GM19438 (cell line): ENCODE results near the gene PIEZO2.
"Not testable (repeated sequence)": the region's sequence is repeated elsewhere in the genome, so short reads cannot be mapped to it uniquely, and the experiment has no call there.

Source experiments
- ATAC-seq: cut with Tn5 transposase; IDR thresholded peaks from one replicate; pipeline ENCODE4 v1.9.1; 2021; ENCODE audit warnings: low read depth; ENCODE audit not compliant: unreplicated experiment

Gene PIEZO2

DNA sequence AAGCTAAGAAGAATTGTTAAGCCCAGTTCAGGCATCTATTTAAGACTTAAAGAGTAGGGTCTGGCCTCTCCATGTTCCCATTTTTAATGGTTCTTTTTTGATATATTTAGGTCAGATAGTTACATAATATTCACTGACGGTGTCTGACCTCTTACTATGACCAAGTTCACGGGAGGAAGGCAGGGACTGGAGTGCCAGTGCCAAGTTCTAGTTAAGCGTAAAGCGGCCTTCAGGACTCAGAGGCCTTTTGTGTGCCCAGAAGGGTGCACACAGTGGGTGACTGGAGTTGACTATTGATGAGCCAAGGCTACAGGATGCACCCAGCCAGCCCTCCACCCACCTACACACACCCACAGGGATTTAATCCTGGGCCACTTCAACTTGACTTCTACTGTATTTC is 290.9 kb downstream of the PIEZO2 start:
- ATAC-seq = no peak

- ATAC-seq = no peak
Observed at GRCh38 chr18:10856132-10856531, 293.2 kb downstream of the PIEZO2 start.

DNA sequence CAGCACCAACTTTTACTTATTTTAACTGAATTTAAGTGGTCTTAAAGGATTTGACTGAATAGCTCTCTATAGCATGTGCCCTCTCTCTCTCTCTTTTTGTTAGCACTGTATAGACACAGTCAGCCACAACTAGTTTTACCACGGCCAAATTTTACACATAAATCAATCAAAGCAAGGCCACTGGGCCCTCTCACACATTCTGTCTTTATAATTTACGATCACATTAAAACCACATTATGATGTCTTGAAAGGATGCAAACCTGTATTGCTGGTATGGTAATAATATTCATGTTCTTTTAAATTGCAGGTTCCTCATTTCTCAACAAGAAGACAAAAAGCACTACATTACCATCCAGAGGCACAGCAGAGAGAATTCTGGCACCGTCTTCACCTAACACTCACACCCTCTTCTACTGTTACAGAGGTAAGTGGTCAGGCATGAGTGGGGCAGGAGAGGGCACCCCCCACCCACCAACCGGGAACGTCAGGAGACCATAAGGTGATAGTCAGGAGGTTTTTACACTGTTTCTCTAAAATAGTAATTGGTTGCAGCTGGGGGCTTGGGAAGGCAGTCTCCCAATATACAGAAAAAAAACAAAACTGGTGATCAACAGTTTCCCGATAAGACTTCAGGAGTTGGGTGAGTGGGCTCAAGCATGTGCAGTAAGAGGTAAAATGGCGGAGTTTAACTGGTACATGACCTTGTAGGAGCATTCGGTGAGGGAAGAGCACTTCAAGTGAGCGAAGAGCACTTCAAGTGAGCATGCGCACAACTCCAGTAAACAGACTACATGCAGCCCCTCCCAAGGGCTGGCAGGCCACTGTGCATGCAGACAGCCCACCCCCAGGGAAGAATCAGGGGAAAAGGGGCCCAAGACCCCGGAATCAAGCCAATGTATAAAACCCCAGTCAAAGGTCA is 296.7 kb downstream of the PIEZO2 start:
- no peak for ATAC-seq

DNA sequence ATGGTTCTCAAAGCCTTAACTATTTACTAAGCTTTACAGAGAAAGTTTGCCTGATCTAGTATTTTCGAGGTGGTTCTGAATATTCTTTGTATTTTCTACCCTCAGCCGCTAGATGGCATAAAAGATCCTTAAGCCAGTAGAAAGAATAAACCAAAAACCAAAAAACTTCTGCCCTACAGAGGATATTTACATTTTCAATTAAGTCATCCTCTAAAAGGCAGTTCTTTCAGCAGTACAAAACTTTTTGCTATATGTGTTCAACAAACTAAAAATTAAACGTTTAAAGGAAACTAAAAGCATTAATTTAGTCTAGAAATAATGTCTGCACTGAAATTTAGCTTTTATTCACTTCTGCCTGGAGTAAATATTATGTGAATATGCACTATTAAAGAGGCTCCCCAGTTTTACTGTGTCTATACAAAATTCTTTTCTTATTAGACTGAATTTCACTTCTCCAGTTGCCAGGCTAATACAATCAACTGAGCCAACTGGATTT is 297.5 kb downstream of the PIEZO2 start:
- ATAC-seq = no peak

DNA sequence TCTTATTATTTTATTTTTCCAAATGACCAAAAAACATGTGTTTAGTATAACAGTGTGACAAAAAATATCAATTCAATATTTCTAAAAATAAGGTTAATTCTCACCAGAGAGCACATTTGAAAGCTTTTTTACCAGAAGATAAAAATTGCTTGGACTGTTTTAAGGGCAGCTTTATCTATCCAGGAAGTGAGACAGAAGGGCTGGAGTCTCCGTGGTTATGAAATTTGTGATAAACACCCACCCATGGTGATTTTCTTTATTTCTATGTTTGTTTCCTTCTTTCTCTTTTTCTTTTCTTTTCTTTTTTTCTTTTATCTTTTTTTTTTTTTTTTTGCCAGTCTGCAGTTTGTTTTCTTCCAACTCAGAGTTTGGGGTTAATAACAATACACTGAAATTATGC is 298.5 kb downstream of the PIEZO2 start:
- ATAC-seq = no peak

DNA sequence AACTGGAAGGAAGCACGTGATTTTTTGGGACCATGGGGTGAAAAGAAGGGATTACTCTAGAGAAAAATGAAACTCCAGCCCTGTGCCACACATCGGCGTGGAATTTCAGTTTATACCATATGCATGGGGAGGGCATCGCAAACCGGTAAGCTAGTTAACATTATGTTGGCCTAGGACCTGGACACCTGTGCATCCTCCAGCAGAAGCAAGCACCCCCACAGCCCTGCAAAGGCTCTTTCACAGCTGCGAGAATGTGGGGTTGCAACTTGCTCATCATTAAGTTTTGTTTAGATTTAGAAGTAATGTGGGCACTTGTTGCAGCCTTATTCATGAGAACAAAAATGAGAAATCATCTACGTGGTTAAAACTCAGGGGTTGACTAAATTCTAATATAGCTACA is 299.2 kb downstream of the PIEZO2 start:
- ATAC-seq = no peak

DNA sequence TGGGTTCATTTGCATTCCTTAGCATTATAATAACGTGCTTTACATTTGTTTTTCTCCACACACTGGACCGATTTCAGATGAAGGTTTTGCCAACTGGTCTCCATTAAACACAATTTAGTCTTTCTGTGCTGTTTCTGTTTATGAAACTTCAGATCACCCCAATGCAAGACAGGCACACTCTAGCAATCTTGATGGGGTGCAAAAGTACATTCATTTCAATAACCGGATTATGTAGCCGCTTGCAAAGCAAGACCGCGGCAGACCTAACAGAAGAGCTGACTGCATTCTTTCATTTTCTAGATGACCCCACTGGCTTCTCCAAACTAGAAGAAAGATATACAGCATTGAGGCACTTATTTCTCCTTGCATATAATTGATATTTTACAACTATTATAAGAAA is 301.5 kb downstream of the PIEZO2 start:
- ATAC-seq = no peak

DNA sequence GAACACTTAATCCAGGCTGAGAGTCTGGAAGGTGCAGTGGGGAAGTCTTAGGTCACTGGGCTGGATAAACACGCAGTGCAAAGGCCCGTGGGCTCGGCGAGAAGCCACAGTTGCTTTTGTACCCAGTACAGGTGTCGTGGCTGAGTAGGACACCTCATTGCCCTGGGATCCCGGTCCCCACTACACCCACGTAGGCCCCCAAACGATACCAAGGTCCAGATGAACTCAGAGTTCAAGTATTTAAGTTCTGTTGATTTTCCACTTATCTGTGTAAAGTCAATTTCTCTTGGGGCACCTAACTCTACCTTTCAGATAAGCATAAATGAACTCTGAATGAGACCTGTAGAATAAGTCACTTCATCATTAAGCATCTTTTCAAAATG is 302.0 kb downstream of the PIEZO2 start:
- ATAC-seq = no peak

- no peak for ATAC-seq
Observed at GRCh38 chr18:10846657-10847407, 302.5 kb downstream of the PIEZO2 start.

DNA sequence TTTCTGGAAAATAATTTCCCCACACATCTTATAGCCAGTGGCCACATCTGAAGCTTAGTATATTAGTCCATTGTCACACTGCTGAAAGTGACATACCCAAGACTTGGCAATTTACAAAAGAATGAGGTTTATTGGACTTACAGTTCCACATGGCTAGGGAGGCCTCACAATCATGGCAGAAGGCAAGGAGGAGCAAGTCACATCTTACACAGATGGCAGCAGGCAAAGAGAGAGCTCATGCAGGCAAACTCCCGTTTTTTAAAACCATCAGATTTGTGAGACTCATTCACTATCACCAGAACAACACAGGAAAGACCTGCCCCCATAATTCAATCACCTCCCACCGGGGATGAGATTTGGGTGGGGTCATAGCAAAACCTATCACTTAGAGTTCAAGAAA is 303.3 kb downstream of the PIEZO2 start:
- ATAC-seq = not testable (repeated sequence)

GRCh38 chr18:10843565-10843964 is 305.8 kb downstream of the PIEZO2 start:
- no peak for ATAC-seq

DNA sequence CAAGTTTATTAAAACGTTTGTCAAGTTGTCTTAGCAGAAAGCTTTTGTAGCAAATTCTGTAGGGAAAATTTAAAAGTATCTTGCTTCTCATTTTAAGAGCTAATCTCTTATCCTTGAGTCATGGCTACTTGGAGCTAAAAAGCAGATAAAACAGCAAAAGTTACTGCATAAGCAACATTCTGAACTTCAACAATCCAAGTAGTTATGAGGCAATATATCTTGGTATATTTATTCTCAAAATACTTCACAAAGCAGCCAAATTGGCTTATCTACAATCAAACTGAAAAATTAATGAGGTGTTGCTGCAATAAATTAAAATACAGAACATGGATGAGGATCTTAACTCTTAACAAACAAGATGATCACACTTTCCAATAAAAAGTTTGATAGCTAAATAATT is 306.5 kb downstream of the PIEZO2 start:
- ATAC-seq = no peak

DNA sequence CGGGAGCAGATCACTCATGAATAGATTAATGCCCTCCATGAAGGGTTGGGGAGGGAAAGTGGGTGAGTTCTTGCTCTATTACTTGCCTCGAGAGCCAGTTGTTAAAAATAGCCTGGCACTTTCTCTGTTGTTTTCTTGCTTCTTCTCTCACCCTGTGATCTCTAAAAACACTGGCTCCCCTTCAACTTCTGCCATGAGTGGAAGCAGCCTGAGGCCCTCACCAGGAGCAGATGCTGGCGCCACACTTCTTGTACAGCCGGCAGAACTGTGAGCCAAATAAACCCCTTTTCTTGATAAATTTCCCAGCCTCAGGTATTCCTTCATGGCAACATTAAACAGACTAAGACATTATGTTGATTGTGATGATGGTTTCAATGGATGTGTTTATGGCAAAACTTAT is 307.0 kb downstream of the PIEZO2 start:
- ATAC-seq = no peak

GRCh38 chr18:10841203-10841602 is 308.2 kb downstream of the PIEZO2 start:
- no peak for ATAC-seq

DNA sequence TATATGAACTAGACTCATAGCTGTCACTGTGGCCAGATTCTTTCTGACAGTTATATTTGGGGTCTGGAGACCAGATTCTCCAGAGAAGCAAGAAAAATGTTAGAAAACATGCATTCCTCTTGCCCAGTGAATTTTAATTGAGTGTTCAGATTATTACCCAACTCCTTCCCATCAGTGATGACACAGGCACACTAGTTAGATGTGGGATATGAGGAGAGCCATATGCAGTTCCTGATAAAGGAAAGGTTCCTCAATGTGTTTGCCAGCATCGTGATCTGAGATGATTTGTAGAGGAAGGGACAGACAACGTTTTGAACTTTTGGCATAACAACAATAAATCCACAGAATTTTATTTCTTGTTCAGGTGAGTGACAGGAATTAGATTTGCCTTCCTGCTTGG is 308.6 kb downstream of the PIEZO2 start:
- no peak for ATAC-seq

GRCh38 chr18:10839421-10839820 is 309.9 kb downstream of the PIEZO2 start:
- ATAC-seq = no peak

GRCh38 chr18:10838553-10838952 is 310.8 kb downstream of the PIEZO2 start:
- no peak for ATAC-seq

- ATAC-seq = no peak
Observed at GRCh38 chr18:10834128-10834815, 315.1 kb downstream of the PIEZO2 start.

DNA sequence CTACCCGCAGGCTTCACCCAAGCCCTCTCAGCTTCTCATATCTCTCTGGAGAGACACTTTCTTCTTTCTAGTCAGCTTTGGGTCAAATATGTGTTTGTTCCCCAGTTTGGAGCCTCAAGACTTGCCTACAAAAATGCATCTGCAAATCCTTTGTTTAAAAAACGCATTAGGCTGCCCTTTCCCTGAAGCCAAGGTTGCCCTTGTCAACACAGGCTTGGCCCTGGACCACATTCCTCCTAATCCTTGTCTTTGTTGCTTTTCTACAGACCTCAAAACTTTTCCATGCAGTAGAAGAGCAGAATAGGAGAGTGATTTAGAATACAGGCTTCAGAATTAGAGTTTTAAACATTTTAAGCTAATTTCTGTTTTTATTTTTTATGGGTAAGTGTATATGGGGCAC is 315.7 kb downstream of the PIEZO2 start:
- ATAC-seq = no peak

GRCh38 chr18:10826400-10826799 is 323.0 kb downstream of the PIEZO2 start:
- ATAC-seq = no peak

DNA sequence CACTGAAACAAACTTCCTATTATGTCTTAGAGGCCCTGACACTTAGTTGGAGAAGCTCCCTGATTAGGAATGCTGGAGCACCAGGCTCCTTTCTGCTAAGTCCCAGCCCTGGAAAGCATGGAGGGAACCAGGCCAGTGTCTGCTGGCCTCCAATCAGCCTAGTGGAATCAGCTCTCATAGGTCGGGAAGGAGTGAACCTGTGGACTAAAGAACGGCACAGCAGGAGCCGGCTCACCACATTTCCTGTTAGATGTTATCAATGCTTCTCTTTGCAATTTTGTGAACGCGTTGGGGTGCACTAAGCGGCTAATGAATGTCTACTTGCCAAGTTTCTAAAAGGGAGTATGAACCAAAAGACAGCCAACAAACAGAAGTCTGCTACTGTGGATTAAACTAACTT is 326.9 kb downstream of the PIEZO2 start:
- no peak for ATAC-seq
